ENCODE data around the gene NHLH1.

DNA sequence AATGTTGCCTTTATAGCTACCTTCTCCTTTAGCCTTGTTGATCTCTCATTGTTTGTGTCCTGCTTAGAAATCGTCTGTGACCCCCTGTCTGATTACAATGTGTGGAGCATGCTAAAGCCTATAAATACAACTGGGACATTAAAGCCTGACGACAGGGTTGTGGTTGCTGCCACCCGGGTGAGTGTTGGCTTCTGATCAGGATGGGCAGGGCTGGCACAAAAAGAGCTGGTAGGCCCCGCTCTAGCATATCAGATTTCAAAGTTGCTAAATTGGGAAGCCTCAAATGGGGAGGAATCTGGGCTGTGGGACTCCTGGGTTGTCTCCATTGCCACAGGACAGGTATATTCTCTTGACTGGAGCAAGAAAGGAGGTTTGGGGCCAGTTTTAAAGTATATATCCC, 15.2 kb upstream of the NHLH1 start:
- TF ChIP-seq CTCF (IDR thresholded peaks at IDR 0.05) (no peak), POLR2A (IDR thresholded peaks at IDR 0.05) (no peak)
